GM21515 (cell line): ENCODE data around the gene NXPE3.
"Not testable (repeated sequence)": the region's sequence is repeated elsewhere in the genome, so short reads cannot be mapped to it uniquely, and the experiment has no call there.

ENCODE experiments used
- ATAC-seq: cut with Tn5 transposase; IDR thresholded peaks from one replicate; pipeline ENCODE4 v1.9.1; 2021; ENCODE audit not compliant: unreplicated experiment

Gene NXPE3

GRCh38 chr3:101851072-101851770, 72.2 kb downstream of the NXPE3 start:
- ATAC-seq = no peak

GRCh38 chr3:101851850-101852714, 73.1 kb downstream of the NXPE3 start:
- ATAC-seq = no peak

GRCh38 chr3:101852983-101853840, 74.2 kb downstream of the NXPE3 start:
- no peak for ATAC-seq

GRCh38 chr3:101853982-101854381, 75.0 kb downstream of the NXPE3 start:
- ATAC-seq = no peak

GRCh38 chr3:101854608-101855304, 75.7 kb downstream of the NXPE3 start:
- no peak for ATAC-seq

- no peak for ATAC-seq
Measured at GRCh38 chr3:101857301-101857741, 78.3 kb downstream of the NXPE3 start.

- no peak for ATAC-seq
Measured at GRCh38 chr3:101858464-101859030, 79.5 kb downstream of the NXPE3 start.

- no peak for ATAC-seq
Measured at GRCh38 chr3:101859882-101860448, 81.0 kb downstream of the NXPE3 start.

- ATAC-seq = no peak
Measured at GRCh38 chr3:101861212-101861788, 82.3 kb downstream of the NXPE3 start.

- no peak for ATAC-seq
Measured at GRCh38 chr3:101861789-101862415, 82.9 kb downstream of the NXPE3 start.

GRCh38 chr3:101862416-101863165, 83.6 kb downstream of the NXPE3 start:
- no peak for ATAC-seq

- ATAC-seq = not testable (repeated sequence)
Measured at GRCh38 chr3:101864926-101865325, 85.9 kb downstream of the NXPE3 start.

GRCh38 chr3:101865751-101866509, 86.9 kb downstream of the NXPE3 start:
- no peak for ATAC-seq

- ATAC-seq = no peak
Measured at GRCh38 chr3:101867511-101867910, 88.5 kb downstream of the NXPE3 start.

- no peak for ATAC-seq
Measured at GRCh38 chr3:101867996-101868395, 89.0 kb downstream of the NXPE3 start.

GRCh38 chr3:101868534-101869464, 89.8 kb downstream of the NXPE3 start:
- ATAC-seq = no peak

GRCh38 chr3:101870138-101870537, 91.1 kb downstream of the NXPE3 start:
- ATAC-seq = no peak
